Measurements from ENCODE around the gene LRP1B.

LRP1B gene

GRCh38 chr2:140639628-140640027 is 1491.2 kb downstream of the LRP1B start:
- no peak for DNase-seq

DNA sequence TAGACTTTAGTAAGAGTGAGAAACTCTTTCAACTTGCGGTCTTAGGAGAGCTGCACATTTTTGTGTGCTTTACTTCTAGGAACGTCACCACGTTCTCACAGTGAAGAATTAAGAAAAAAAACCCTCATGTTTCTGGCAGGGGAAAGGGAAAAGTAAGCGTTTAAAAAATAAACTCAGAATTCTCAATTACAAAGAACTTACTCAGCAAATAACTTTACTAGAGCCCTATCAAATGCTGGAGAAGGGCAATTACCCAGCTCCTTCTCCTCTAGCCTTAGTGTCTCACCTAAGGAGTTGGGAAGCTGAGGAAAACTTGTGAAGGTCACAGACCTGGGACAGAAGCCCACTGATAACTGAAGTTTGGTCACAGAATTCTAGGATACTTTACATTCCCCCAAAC is 1500.3 kb downstream of the LRP1B start:
- no peak for DNase-seq

DNA sequence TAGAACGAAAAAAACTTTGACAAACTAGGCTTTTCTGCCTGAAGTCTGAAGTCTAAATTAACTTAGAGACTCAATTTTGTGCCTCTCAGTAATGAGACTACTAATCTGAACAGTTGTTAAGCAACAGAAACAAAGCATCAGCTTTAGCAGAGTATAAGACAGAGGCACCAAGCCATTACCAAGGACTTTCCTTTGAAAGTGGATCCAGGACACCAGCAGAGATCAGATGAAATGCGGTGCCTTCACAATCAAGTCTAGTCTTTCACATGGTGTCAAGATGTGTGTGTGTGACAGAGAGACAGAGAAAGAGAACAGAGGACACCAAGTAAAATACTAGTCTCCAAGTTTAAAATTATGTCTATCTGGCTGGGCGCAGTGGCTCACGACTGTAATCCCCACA is 1502.9 kb downstream of the LRP1B start:
- DNase-seq = no peak

GRCh38 chr2:140627136-140627535 is 1503.7 kb downstream of the LRP1B start:
- DNase-seq = no peak

GRCh38 chr2:140624200-140624599 is 1506.6 kb downstream of the LRP1B start:
- DNase-seq = no peak

DNA sequence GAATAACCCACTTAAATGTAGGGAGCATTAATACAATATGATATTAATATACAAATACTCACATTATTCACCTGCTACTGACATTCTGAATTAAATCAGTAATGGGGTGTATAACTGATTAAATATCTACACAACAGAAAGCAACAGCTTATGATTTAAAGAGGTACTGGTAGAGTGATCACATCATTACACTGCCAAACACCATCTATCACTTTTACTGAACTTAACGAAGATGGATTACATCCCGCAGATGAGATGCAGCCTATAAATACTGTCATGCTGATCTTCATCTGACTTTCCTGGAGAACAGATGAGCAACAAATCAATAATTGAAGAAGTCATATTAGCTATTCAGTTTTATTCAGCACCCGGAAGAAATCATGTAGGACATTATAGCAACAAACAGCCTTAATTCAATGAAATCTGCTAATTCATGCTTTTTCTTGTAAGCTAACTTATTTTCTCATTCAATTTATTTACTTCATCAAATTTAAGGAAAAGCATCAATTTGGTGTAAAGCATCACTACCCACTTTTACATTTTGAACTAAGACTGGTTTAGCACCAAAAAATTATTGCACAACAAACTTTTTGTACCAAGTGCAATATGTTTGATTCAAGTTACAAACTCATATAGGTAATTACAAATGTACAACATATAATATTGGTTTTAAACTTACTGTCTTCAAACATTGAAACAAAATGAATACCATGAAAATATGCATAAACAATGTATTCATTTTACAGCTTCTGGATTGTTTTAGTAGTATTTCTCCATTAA is 1509.0 kb downstream of the LRP1B start:
- DNase-seq = no peak

DNA sequence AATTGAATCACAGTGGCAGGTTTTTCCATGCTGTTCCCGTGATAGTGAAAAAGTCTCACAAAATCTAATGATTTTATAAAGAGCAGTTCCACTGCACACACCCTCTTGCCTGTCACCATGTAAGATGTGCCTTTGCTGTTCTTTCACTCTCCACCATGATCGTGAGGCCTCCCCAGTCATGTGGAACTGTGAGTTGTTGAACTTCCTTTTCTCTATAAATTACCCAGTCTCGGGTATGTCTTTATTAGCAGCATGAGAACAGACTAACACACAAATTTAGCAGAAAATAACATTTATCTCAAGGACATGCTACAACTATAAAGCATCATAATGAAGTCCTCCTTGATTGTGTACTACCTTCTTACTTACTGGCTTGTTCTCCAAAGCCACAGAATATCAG is 1526.0 kb downstream of the LRP1B start:
- no peak for DNase-seq

GRCh38 chr2:140604096-140604495 is 1526.7 kb downstream of the LRP1B start:
- no peak for DNase-seq

DNA sequence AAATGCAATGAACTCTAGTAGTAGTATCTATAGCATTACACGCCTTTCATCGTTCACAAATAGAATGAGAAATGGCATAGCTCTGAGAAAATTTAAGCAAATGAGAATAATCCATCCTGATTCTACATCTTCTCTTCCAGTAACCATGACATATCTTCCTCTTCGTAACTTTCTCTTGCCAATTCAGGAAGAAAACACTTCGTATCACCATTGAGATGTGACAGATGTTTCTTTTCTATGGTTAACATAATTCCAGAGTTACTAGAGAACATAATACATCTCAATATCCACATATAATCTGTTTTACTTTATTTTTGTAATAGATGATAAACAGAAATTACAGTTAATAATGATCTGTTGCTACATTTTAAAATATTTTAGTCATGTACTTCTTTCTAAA is 1527.4 kb downstream of the LRP1B start:
- DNase-seq = no peak

- no peak for DNase-seq
Measured at GRCh38 chr2:140601801-140602200, 1529.0 kb downstream of the LRP1B start.

GRCh38 chr2:140601342-140601741 is 1529.5 kb downstream of the LRP1B start:
- DNase-seq = no peak

- no peak for DNase-seq
Measured at GRCh38 chr2:140600116-140600515, 1530.7 kb downstream of the LRP1B start.

- no peak for DNase-seq
Measured at GRCh38 chr2:140597836-140598235, 1533.0 kb downstream of the LRP1B start.

- no peak for DNase-seq
Measured at GRCh38 chr2:140597205-140597604, 1533.6 kb downstream of the LRP1B start.

DNA sequence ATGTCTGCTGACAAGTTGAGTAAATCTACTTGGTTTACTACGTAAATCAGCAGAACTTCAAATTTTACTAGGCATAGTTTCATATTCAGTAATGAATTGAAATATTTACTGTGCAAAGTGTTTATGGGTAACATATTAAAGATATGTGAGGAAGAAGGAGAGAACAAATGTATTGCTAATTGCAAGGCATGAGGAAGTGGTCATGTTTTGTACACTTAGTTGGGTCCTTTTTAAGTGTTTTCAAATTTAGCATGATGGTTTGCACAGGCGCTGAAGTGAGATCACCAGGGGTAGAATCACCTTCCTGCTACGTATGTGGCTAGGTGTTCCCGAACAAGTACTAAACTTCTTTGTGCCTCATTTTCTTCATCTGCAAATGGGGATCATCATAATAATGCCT is 1534.4 kb downstream of the LRP1B start:
- DNase-seq = no peak

DNA sequence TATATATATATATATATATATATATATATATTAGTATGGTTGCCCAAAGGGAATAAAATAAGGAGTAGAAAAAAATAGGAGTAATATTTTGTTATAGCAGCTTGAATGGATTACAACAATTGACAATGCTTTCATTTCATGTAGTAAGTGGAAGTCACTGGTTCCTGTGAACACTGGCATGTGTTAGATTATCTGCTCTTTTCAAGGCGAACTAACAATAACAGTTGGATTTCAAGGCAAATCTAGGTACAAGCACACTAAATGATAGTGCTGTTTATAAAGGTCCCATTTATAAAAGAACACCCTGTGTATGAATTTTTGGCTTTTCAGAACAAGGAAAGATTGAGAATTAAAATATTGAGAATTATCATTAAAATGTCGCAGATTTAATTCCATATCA is 1535.7 kb downstream of the LRP1B start:
- DNase-seq = no peak

- DNase-seq = no peak
Measured at GRCh38 chr2:140593132-140593531, 1537.7 kb downstream of the LRP1B start.

DNA sequence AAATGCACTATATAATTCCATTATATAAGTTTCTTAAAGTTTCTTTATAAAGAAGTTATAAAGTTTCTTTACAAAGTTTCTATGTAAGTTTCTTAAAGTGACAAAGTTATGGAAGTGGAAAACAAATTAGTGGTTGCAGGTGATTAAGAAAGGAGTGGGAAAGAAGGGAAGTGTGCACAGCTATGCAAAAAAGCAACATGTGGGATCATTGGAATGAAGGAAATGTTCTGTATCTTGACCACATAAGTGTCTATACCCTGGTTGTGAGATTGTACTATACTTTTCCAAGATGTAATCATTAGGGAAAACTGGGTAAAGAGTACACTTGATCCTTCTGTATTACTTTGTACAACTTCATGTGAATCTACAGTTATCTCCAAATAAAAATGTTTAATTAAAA is 1541.1 kb downstream of the LRP1B start:
- no peak for DNase-seq

- DNase-seq = no peak
Measured at GRCh38 chr2:140589273-140589672, 1541.5 kb downstream of the LRP1B start.

DNA sequence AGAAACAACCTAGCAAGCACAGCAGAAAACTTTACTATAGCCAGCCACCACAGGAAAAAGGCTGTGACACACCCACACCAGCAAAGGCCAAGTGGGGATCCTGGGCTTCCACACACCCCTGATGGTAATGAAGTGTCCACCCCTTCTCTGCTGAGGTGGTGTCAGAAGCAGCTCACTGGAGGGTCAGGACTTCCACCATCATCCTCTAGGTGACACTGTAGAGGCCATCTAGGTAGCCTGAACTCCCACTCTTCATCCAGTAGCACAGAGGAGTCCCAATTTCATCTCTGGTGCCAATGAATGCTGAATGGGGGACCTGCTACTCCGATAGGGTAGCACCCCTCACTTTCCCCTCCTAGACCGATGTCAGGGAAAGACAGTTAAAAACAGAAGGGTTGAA is 1544.4 kb downstream of the LRP1B start:
- DNase-seq = peak; percentile 36

- DNase-seq = no peak
Measured at GRCh38 chr2:140585016-140585415, 1545.8 kb downstream of the LRP1B start.

GRCh38 chr2:140584471-140584870 is 1546.3 kb downstream of the LRP1B start:
- DNase-seq = no peak

DNA sequence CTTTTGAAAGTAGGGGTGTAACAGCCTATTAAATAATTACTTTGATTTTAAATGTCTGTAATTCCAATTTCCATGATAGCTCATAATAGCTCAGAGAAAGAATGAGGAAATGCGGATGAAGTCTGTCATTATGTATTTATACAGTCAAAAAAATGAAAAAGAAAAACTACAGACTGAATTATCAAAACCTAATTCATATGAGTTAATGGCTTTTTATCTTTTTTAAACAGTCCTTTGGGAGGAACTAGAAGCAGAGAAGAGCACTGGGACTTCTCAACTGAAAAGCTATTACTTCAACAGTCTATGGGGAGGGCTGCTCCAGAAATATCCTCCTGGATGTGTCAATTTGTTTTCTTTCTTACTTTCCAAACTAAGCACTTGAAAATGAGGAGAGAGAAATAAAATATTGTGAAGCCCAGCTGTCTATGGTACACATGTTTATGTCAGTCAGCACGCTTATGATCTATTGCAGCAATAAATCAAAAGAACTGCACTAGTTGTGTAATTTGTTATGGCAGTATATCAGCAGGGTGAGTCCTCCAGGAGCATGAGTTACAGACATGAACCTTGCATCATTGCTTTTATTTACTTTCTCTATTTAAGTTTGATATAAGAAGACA is 1550.2 kb downstream of the LRP1B start:
- DNase-seq = no peak

GRCh38 chr2:140577453-140577852 is 1553.4 kb downstream of the LRP1B start:
- no peak for DNase-seq

- DNase-seq = no peak
Measured at GRCh38 chr2:140567734-140568133, 1563.1 kb downstream of the LRP1B start.

Measured in NCI-H146 (cell line).